Ishikawa (cell line): ENCODE data around the gene DCBLD1.

ENCODE experiments used
- CREB1 ChIP-seq: IDR thresholded peaks from 2 replicates; pipeline ENCODE4 v1.6.1; 2012; ENCODE audit warnings: low read depth
- EP300 ChIP-seq: IDR thresholded peaks from 2 replicates; pipeline ENCODE4 v1.6.1; 2012; ENCODE audit warnings: borderline replicate concordance
- FOXM1 ChIP-seq: IDR thresholded peaks from 2 replicates; pipeline ENCODE4 v1.6.1; 2012; ENCODE audit warnings: low read depth, borderline replicate concordance
- NFIC ChIP-seq: IDR thresholded peaks from 2 replicates; pipeline ENCODE4 v1.6.1; 2012
- RAD21 ChIP-seq: IDR thresholded peaks from 2 replicates; pipeline ENCODE4 v1.6.1; 2012; ENCODE audit warnings: low read depth
- REST ChIP-seq: IDR thresholded peaks from 2 replicates; pipeline ENCODE4 v1.6.1; 2012; ENCODE audit warnings: low read depth, mild to moderate bottlenecking
- TAF1 ChIP-seq: IDR thresholded peaks from 2 replicates; pipeline ENCODE4 v1.6.1; 2012; ENCODE audit warnings: low read depth, mild to moderate bottlenecking
- TEAD4 ChIP-seq: IDR thresholded peaks from 2 replicates; pipeline ENCODE4 v1.6.1; 2012
- ZBTB7A ChIP-seq: IDR thresholded peaks from 2 replicates; pipeline ENCODE4 v1.6.1; 2012; ENCODE audit warnings: low read depth

GRCh38 chr6:117487821-117488220 is 5.3 kb downstream of the DCBLD1 start:
- TF ChIP-seq RAD21 (no peak), ZBTB7A (no peak), EP300 (no peak), FOXM1 (no peak), REST (no peak), TAF1 (no peak), NFIC (no peak), CREB1 (no peak), TEAD4 (no peak)
